ENCODE results near the gene PI4KA.

The PI4KA gene

GRCh38 chr22:20881869-20882815 lies 23.5 kb upstream of the PI4KA start:
- no peak overlapping the region for H3K4me3 ChIP-seq (ENCODE audit: low read depth, low read length)
- CTCF ChIA-PET = interaction anchor here (1.3 to 2.5 kb wide), 3 partner anchors 8 to 81 kb away, joined by 3 to 9 read pairs (median 5); no protein-coding TSS in a partner anchor
- no peak for TF ChIP-seq CTCF (IDR thresholded peaks at IDR 0.05; ENCODE audit: insufficient read depth, low read length, missing control alignments)
- POLR2A ChIA-PET = no interaction called here
- no peak for DNase-seq (ENCODE audit: low read depth, low spot score)

GRCh38 chr22:20881231-20881630 lies 22.6 kb upstream of the PI4KA start:
- POLR2A ChIA-PET = no interaction called here
- DNase-seq (ENCODE audit: low read depth, low spot score) = no peak
- no peak overlapping the region for H3K4me3 ChIP-seq (ENCODE audit: low read depth, low read length)
- CTCF ChIA-PET = interaction anchor here (0.8 to 2.5 kb wide), 2 partner anchors 11 to 72 kb away, joined by 3 to 9 read pairs; no protein-coding TSS in a partner anchor
- TF ChIP-seq CTCF (IDR thresholded peaks at IDR 0.05; ENCODE audit: insufficient read depth, low read length, missing control alignments) = no peak

GRCh38 chr22:20877715-20878114 lies 19.1 kb upstream of the PI4KA start:
- ChIA-PET CTCF (interaction anchor here (1.6 kb wide), 2 partner anchors 8 to 10 kb away, joined by 3 to 6 read pairs; no protein-coding TSS in a partner anchor), POLR2A (interaction anchor here (0.6 kb wide), 1 partner anchor 38 kb away, joined by 3 read pairs; no protein-coding TSS in a partner anchor)
- no peak for DNase-seq (ENCODE audit: low read depth, low spot score)
- TF ChIP-seq CTCF (IDR thresholded peaks at IDR 0.05; ENCODE audit: insufficient read depth, low read length, missing control alignments) = no peak
- H3K4me3 ChIP-seq (ENCODE audit: low read depth, low read length) = no peak overlapping the region

GRCh38 chr22:20875296-20875695 lies 16.7 kb upstream of the PI4KA start:
- ChIA-PET CTCF (interaction anchor here (0.9 to 3.7 kb wide), 4 partner anchors 7 to 42 kb away, joined by 3 to 23 read pairs (median 4); partner anchors contain the start of genes CRKL and SNAP29), POLR2A (no interaction called here)
- no peak overlapping the region for H3K4me3 ChIP-seq (ENCODE audit: low read depth, low read length)
- DNase-seq (ENCODE audit: low read depth, low spot score) = no peak
- no peak for TF ChIP-seq CTCF (IDR thresholded peaks at IDR 0.05; ENCODE audit: insufficient read depth, low read length, missing control alignments)

GRCh38 chr22:20873214-20873613 lies 14.6 kb upstream of the PI4KA start:
- ChIA-PET CTCF (interaction anchor here (0.6 to 3.7 kb wide), 3 partner anchors 13 to 16 kb away, joined by 3 to 23 read pairs (median 3); no protein-coding TSS in a partner anchor), POLR2A (no interaction called here)
- no peak for DNase-seq (ENCODE audit: low read depth, low spot score)
- no peak for TF ChIP-seq CTCF (IDR thresholded peaks at IDR 0.05; ENCODE audit: insufficient read depth, low read length, missing control alignments)
- H3K4me3 ChIP-seq (ENCODE audit: low read depth, low read length) = no peak overlapping the region

- ChIA-PET POLR2A (no interaction called here), CTCF (interaction anchor here (1.8 to 4.0 kb wide), 2 partner anchors 16 to 65 kb away, joined by 6 to 23 read pairs; no protein-coding TSS in a partner anchor)
- TF ChIP-seq CTCF (IDR thresholded peaks at IDR 0.05; ENCODE audit: insufficient read depth, low read length, missing control alignments) = no peak
- DNase-seq (ENCODE audit: low read depth, low spot score) = no peak
- H3K4me3 ChIP-seq (ENCODE audit: low read depth, low read length) = no peak overlapping the region
Observed at GRCh38 chr22:20869234-20869633, 10.6 kb upstream of the PI4KA start.
